ENCODE measurements around the gene PDK2.

PDK2 gene

GRCh38 chr17:50102164-50102991 is 7.2 kb downstream of the PDK2 start:
- Mint-ChIP-seq H3K9me3 (no peaks in the 10 kb centered on the region), H3K4me1 (ENCODE audit: low read depth in 2 of 2) (peaks cover 22 to 23% of the 10 kb centered on the region in 2 donors), H3K4me3 (no peak overlapping the region), H3K27me3 (no peaks in the 10 kb centered on the region), H3K36me3 (ENCODE audit: insufficient read depth) (peaks cover 4% of the 10 kb centered on the region), H3K27ac (peak overlapping the region in 1 of 2 donors; percentile 25)
- DNase-seq (no peak), ATAC-seq (replicated peaks) (no peak)

GRCh38 chr17:50103252-50103651 is 8.1 kb downstream of the PDK2 start:
- H3K27me3 Mint-ChIP-seq: no peaks in the 10 kb centered on the region
- DNase-seq: no peak
- no peak for ATAC-seq (replicated peaks)
- no peaks in the 10 kb centered on the region for H3K36me3 Mint-ChIP-seq (ENCODE audit: insufficient read depth)
- no peak overlapping the region for H3K27ac Mint-ChIP-seq
- H3K9me3 Mint-ChIP-seq: no peaks in the 10 kb centered on the region
- H3K4me1 Mint-ChIP-seq (ENCODE audit: low read depth in 2 of 2): peaks cover 19 to 23% of the 10 kb centered on the region in 2 donors
- no peak overlapping the region for H3K4me3 Mint-ChIP-seq

- Mint-ChIP-seq H3K27me3 (no peaks in the 10 kb centered on the region), H3K9me3 (no peaks in the 10 kb centered on the region), H3K4me1 (ENCODE audit: low read depth in 2 of 2) (peaks cover 12 to 19% of the 10 kb centered on the region in 2 donors), H3K4me3 (no peak overlapping the region), H3K36me3 (ENCODE audit: insufficient read depth) (peaks cover 3% of the 10 kb centered on the region), H3K27ac (no peak overlapping the region)
- no peak for ATAC-seq (replicated peaks)
- no peak for DNase-seq
These were observed 8.8 kb downstream of the PDK2 start for GRCh38 chr17:50103941-50104340.

- H3K36me3 Mint-ChIP-seq (ENCODE audit: insufficient read depth): peaks cover 7% of the 10 kb centered on the region
- H3K4me1 Mint-ChIP-seq (ENCODE audit: low read depth in 2 of 2): peaks cover 3 to 6% of the 10 kb centered on the region in 2 donors
- H3K27ac Mint-ChIP-seq: peak overlapping the region in 1 of 2 donors; percentile 30
These were observed 10.7 kb downstream of the PDK2 start for GRCh38 chr17:50105811-50106210.

GRCh38 chr17:50106393-50107131 is 11.4 kb downstream of the PDK2 start:
- Mint-ChIP-seq H3K9me3 (no peaks in the 10 kb centered on the region), H3K4me3 (no peak overlapping the region), H3K36me3 (ENCODE audit: insufficient read depth) (peaks cover 7% of the 10 kb centered on the region), H3K27ac (no peak overlapping the region), H3K4me1 (ENCODE audit: low read depth in 2 of 2) (peaks cover 3 to 6% of the 10 kb centered on the region in 2 donors), H3K27me3 (no peaks in the 10 kb centered on the region)
- DNase-seq (no peak), ATAC-seq (replicated peaks) (no peak)

More at GRCh38 chr17:50105811-50106210, 10.7 kb downstream of the PDK2 start:
- DNase-seq (no peak), ATAC-seq (replicated peaks) (no peak)
- Mint-ChIP-seq H3K27me3 (no peaks in the 10 kb centered on the region), H3K4me3 (no peak overlapping the region), H3K9me3 (no peaks in the 10 kb centered on the region)

- peaks cover 7% of the 10 kb centered on the region for H3K36me3 Mint-ChIP-seq (ENCODE audit: insufficient read depth)
- no peak for DNase-seq
- H3K27me3 Mint-ChIP-seq: no peaks in the 10 kb centered on the region
- no peaks in the 10 kb centered on the region for H3K9me3 Mint-ChIP-seq
- peaks cover 1% of the 10 kb centered on the region in 2 donors for H3K4me1 Mint-ChIP-seq (ENCODE audit: low read depth in 2 of 2)
- no peak for ATAC-seq (replicated peaks)
- H3K4me3 Mint-ChIP-seq: no peak overlapping the region
- no peak overlapping the region for H3K27ac Mint-ChIP-seq
These were observed 12.8 kb downstream of the PDK2 start for GRCh38 chr17:50107790-50108414.

GRCh38 chr17:50108556-50108955 is 13.4 kb downstream of the PDK2 start:
- Mint-ChIP-seq H3K27me3 (peaks cover 0 to 2% of the 10 kb centered on the region in 2 donors), H3K9me3 (no peaks in the 10 kb centered on the region), H3K4me1 (ENCODE audit: low read depth in 2 of 2) (no peaks in the 10 kb centered on the region), H3K27ac (peak overlapping the region; percentile 3 to 22), H3K4me3 (no peak overlapping the region), H3K36me3 (ENCODE audit: insufficient read depth) (peaks cover 7% of the 10 kb centered on the region)
- no peak for DNase-seq
- no peak for ATAC-seq (replicated peaks)

GRCh38 chr17:50109207-50109606 is 14.1 kb downstream of the PDK2 start:
- H3K27ac Mint-ChIP-seq: peak overlapping the region; percentile 3 to 22
- H3K4me1 Mint-ChIP-seq (ENCODE audit: low read depth in 2 of 2): no peaks in the 10 kb centered on the region
- no peaks in the 10 kb centered on the region for H3K9me3 Mint-ChIP-seq
- H3K36me3 Mint-ChIP-seq (ENCODE audit: insufficient read depth): peaks cover 7% of the 10 kb centered on the region
- H3K4me3 Mint-ChIP-seq: no peak overlapping the region
- DNase-seq (no peak), ATAC-seq (replicated peaks) (no peak)
- peaks cover 0 to 9% of the 10 kb centered on the region in 2 donors for H3K27me3 Mint-ChIP-seq

GRCh38 chr17:50109785-50110184 is 14.6 kb downstream of the PDK2 start:
- Mint-ChIP-seq H3K36me3 (ENCODE audit: insufficient read depth) (peaks cover 7% of the 10 kb centered on the region), H3K4me1 (ENCODE audit: low read depth in 2 of 2) (peaks cover 0 to under 1% of the 10 kb centered on the region in 2 donors), H3K4me3 (no peak overlapping the region), H3K9me3 (no peaks in the 10 kb centered on the region), H3K27me3 (peaks cover under 1 to 13% of the 10 kb centered on the region in 2 donors), H3K27ac (no peak overlapping the region)
- DNase-seq: no peak
- no peak for ATAC-seq (replicated peaks)

GRCh38 chr17:50110591-50111349 is 15.6 kb downstream of the PDK2 start:
- no peak for ATAC-seq (replicated peaks)
- Mint-ChIP-seq H3K4me3 (no peak overlapping the region), H3K9me3 (no peaks in the 10 kb centered on the region), H3K4me1 (ENCODE audit: low read depth in 2 of 2) (peaks cover 4 to 5% of the 10 kb centered on the region in 2 donors), H3K27me3 (peaks cover 7 to 22% of the 10 kb centered on the region in 2 donors), H3K27ac (no peak overlapping the region), H3K36me3 (ENCODE audit: insufficient read depth) (peaks cover 7% of the 10 kb centered on the region)
- no peak for DNase-seq

- DNase-seq (no peak), ATAC-seq (replicated peaks) (no peak)
- no peak overlapping the region for H3K4me3 Mint-ChIP-seq
- H3K4me1 Mint-ChIP-seq (ENCODE audit: low read depth in 2 of 2): peaks cover 7 to 10% of the 10 kb centered on the region in 2 donors
- peaks cover 7% of the 10 kb centered on the region for H3K36me3 Mint-ChIP-seq (ENCODE audit: insufficient read depth)
- H3K9me3 Mint-ChIP-seq: no peaks in the 10 kb centered on the region
- H3K27me3 Mint-ChIP-seq: peaks cover 14 to 34% of the 10 kb centered on the region in 2 donors
- H3K27ac Mint-ChIP-seq: no peak overlapping the region
These were observed 16.8 kb downstream of the PDK2 start for GRCh38 chr17:50111673-50112655.

- H3K4me1 Mint-ChIP-seq (ENCODE audit: low read depth in 2 of 2): peaks cover 11 to 13% of the 10 kb centered on the region in 2 donors
- no peak for ATAC-seq (replicated peaks)
- H3K27me3 Mint-ChIP-seq: peaks cover 18 to 42% of the 10 kb centered on the region in 2 donors
- DNase-seq: no peak
- H3K36me3 Mint-ChIP-seq (ENCODE audit: insufficient read depth): peaks cover 7% of the 10 kb centered on the region
- H3K9me3 Mint-ChIP-seq: no peaks in the 10 kb centered on the region
- H3K4me3 Mint-ChIP-seq: no peak overlapping the region
- no peak overlapping the region for H3K27ac Mint-ChIP-seq
These were observed 17.5 kb downstream of the PDK2 start for GRCh38 chr17:50112694-50113093.
